HCT116 (cell line): ENCODE results near the gene RHEBL1.

Source experiments
- POLR2A ChIP-seq: IDR thresholded peaks from 2 replicates; pipeline ENCODE4 v1.7.0; 2011; ENCODE audit warnings: borderline replicate concordance; ENCODE audit not compliant: insufficient read depth, insufficient read length; ENCODE audit errors: extremely low read depth
- POLR2AphosphoS5 ChIP-seq: IDR thresholded peaks from 2 replicates; pipeline ENCODE4 v1.6.1; 2011; ENCODE audit warnings: mild to moderate bottlenecking, low read depth, low read length, moderate library complexity
- SP1 ChIP-seq: IDR thresholded peaks from 2 replicates; pipeline ENCODE4 v1.6.1; 2012; ENCODE audit warnings: low read depth
- TF ChIP-seq, protein P1 (sequence below), 3 experiments: fragments of 200-600 bp in 1 of 3; sonication (generic) in 1 of 3; IDR thresholded peaks in 2 of 3; conservative IDR thresholded peaks in 1 of 3; 2 replicates each; pipeline ENCODE4 v1.5.1; 2012 to 2017; ENCODE audit warnings: low read depth in 2 of 3, low read length in 2 of 3, antibody characterized with exemption in 1 of 3, borderline replicate concordance in 1 of 3, control low read depth in 1 of 3, mild to moderate bottlenecking in 1 of 3, mixed read lengths in 1 of 3, mixed run types in 1 of 3, moderate library complexity in 1 of 3; ENCODE audit not compliant: insufficient read depth in 1 of 3
- TF ChIP-seq, protein P2 (sequence below): IDR thresholded peaks from 2 replicates; pipeline ENCODE4 v1.6.1; 2012; ENCODE audit warnings: low read depth
- TF ChIP-seq, protein P3 (sequence below): IDR thresholded peaks from 2 replicates; pipeline ENCODE4 v1.6.1; 2012

DNA sequence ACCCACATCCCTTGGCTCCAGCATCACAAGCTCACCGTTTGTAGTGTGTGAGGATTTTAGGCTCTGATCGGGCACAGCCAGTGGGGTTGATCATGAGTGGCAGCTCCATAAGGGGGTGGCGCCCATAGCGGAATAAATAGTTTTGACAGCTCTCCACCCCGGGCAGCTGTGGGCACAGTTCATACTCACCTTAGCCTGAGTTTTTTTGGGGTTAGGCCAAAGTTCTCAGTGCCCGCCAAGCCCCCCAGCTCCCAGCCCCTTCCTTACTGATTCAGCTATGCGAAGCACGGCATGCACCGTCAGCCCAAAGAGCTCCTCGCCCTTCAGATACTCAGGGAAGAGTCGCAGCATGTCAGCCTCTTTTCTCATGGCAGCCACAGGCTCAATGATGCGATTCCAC is 45.2 kb downstream of the RHEBL1 start:
- TF ChIP-seq, protein P1, sequence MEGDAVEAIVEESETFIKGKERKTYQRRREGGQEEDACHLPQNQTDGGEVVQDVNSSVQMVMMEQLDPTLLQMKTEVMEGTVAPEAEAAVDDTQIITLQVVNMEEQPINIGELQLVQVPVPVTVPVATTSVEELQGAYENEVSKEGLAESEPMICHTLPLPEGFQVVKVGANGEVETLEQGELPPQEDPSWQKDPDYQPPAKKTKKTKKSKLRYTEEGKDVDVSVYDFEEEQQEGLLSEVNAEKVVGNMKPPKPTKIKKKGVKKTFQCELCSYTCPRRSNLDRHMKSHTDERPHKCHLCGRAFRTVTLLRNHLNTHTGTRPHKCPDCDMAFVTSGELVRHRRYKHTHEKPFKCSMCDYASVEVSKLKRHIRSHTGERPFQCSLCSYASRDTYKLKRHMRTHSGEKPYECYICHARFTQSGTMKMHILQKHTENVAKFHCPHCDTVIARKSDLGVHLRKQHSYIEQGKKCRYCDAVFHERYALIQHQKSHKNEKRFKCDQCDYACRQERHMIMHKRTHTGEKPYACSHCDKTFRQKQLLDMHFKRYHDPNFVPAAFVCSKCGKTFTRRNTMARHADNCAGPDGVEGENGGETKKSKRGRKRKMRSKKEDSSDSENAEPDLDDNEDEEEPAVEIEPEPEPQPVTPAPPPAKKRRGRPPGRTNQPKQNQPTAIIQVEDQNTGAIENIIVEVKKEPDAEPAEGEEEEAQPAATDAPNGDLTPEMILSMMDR (IDR thresholded peaks at IDR 0.05 in 2 of 3, conservative IDR thresholded peaks at IDR 0.05 in 1 of 3; ENCODE audit: borderline replicate concordance in 1 of 3, insufficient read depth in 1 of 3, low read depth in 2 of 3, low read length in 2 of 3): no peak
- TF ChIP-seq POLR2AphosphoS5: no peak
- TF ChIP-seq, protein P2, sequence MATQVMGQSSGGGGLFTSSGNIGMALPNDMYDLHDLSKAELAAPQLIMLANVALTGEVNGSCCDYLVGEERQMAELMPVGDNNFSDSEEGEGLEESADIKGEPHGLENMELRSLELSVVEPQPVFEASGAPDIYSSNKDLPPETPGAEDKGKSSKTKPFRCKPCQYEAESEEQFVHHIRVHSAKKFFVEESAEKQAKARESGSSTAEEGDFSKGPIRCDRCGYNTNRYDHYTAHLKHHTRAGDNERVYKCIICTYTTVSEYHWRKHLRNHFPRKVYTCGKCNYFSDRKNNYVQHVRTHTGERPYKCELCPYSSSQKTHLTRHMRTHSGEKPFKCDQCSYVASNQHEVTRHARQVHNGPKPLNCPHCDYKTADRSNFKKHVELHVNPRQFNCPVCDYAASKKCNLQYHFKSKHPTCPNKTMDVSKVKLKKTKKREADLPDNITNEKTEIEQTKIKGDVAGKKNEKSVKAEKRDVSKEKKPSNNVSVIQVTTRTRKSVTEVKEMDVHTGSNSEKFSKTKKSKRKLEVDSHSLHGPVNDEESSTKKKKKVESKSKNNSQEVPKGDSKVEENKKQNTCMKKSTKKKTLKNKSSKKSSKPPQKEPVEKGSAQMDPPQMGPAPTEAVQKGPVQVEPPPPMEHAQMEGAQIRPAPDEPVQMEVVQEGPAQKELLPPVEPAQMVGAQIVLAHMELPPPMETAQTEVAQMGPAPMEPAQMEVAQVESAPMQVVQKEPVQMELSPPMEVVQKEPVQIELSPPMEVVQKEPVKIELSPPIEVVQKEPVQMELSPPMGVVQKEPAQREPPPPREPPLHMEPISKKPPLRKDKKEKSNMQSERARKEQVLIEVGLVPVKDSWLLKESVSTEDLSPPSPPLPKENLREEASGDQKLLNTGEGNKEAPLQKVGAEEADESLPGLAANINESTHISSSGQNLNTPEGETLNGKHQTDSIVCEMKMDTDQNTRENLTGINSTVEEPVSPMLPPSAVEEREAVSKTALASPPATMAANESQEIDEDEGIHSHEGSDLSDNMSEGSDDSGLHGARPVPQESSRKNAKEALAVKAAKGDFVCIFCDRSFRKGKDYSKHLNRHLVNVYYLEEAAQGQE: no peak
- no peak for TF ChIP-seq POLR2A
- TF ChIP-seq SP1: no peak
- TF ChIP-seq, protein P3, sequence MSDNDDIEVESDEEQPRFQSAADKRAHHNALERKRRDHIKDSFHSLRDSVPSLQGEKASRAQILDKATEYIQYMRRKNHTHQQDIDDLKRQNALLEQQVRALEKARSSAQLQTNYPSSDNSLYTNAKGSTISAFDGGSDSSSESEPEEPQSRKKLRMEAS: no peak
